Uterus (tissue), 2 donors: Measurements from ENCODE around the gene CACNA2D1.

Source experiments
- CTCF ChIP-seq, 4 experiments: fragments of 200-600 bp in 2 of 4; fragments of 450-650 bp in 2 of 4; sonication (generic) in 2 of 4; IDR thresholded peaks; one replicate each; pipeline ENCODE4 v1.5.1; 2016 to 2019; ENCODE audit warnings: antibody characterized with exemption in 4 of 4, mild to moderate bottlenecking in 2 of 4, moderate library complexity in 1 of 4
- POLR2A ChIP-seq, 2 donors: fragments of 450-650 bp; IDR thresholded peaks; one replicate each; pipeline ENCODE4 v1.6.1; 2016; ENCODE audit warnings: antibody characterized with exemption in 2 of 2, mild to moderate bottlenecking in 1 of 2, moderate library complexity in 1 of 2

GRCh38 chr7:82106201-82106600, 337.4 kb downstream of the CACNA2D1 start:
- TF ChIP-seq CTCF (IDR thresholded peaks at IDR 0.05) (no peak), POLR2A (IDR thresholded peaks at IDR 0.05) (no peak)
